Stomach (tissue), 9 donors: Measurements from ENCODE around the gene COX4I2. TPM values are rescaled to one million over a fixed set of nuclear protein-coding genes. Genes with fewer than 3 reads are reported as not detected.
"Not testable (repeated sequence)": the region's sequence is repeated elsewhere in the genome, so short reads cannot be mapped to it uniquely, and the experiment has no call there.

ENCODE experiments used
- DNase-seq, 2 donors: peaks; one replicate each; pipeline versions ENCODE4 v3.0.0 to v3.0.0-alpha.2; 2013 to 2019
- H3K27ac ChIP-seq, 5 donors: fragments of 200-600 bp in 4 of 5; sonication (generic) in 4 of 5; one replicate each; pipeline ENCODE4 v1.5.1; 2013 to 2019; ENCODE audit warnings: mild to moderate bottlenecking in 1 of 5, moderate library complexity in 1 of 5
- H3K27me3 ChIP-seq, 3 donors: fragments of 200-600 bp; sonication (generic); one replicate each; pipeline ENCODE4 v1.5.1; 2017 to 2019; ENCODE audit warnings: mixed run types in 1 of 3
- H3K36me3 ChIP-seq, 4 donors: fragments of 200-600 bp; sonication (generic); 1 replicate in 3 of 4; 2 replicates in 1 of 4; pipeline ENCODE4 v1.5.1; 2016 to 2019
- H3K4me1 ChIP-seq, 4 donors: fragments of 200-600 bp; sonication (generic); one replicate each; pipeline ENCODE4 v1.5.1; 2016 to 2019
- H3K4me3 ChIP-seq, 4 donors: fragments of 200-600 bp; sonication (generic) in 3 of 4; one replicate each; pipeline ENCODE4 v1.5.1; 2016 to 2019; ENCODE audit warnings: mild to moderate bottlenecking in 1 of 4
- H3K9me3 ChIP-seq, 4 donors: fragments of 200-600 bp; sonication (generic); one replicate each; pipeline ENCODE4 v1.5.1; 2016 to 2019
- EP300 ChIP-seq: sonication (generic); formaldehyde crosslinking; IDR thresholded peaks from one replicate; pipeline ENCODE4 v1.6.1; 2017; ENCODE audit warnings: antibody characterized with exemption
- POLR2A ChIP-seq, 4 donors: fragments of 450-650 bp; IDR thresholded peaks; one replicate each; pipeline ENCODE4 v1.6.1; 2016; ENCODE audit warnings: antibody characterized with exemption in 4 of 4, control low read depth in 2 of 4, mild to moderate bottlenecking in 1 of 4, moderate library complexity in 1 of 4
- POLR2AphosphoS5 ChIP-seq, 3 donors: sonication (generic); formaldehyde crosslinking; IDR thresholded peaks; one replicate each; pipeline ENCODE4 v1.6.1; 2016; ENCODE audit warnings: antibody characterized with exemption in 3 of 3
- WGBS, 5 donors: extraction: QIAGEN DNeasy Blood & Tissue Kit in 3 of 5; methylation state at CpG; one replicate each; pipeline versions ENCODE4 v1.1.5 to v1.1.7; 2013 to 2018; 5-methylcytosine and 5-hydroxymethylcytosine counted together
- intact Hi-C: fragments of 100-400 bp; cut with DNase I; formaldehyde crosslinking; loops from one replicate; pipeline ENCODE4 v1.15.1; 2023; ENCODE audit warnings: low total_unique reads
- polyA plus RNA-seq, 3 donors: library from polyadenylated mRNA; stranded (reverse); fragments of 200-250 nt; gene quantifications; one replicate each; pipeline ENCODE4 v1.2.3, GENCODE V29; 2013
- total RNA-seq, 5 donors: library from RNA; depleted of rRNA; stranded (reverse); fragments of >200 nt; gene quantifications; one replicate each; pipeline versions ENCODE4 v1.1.0 to v1.2.3, GENCODE V29; 2014 to 2016
- TF ChIP-seq, protein P1 (sequence below), 7 experiments: fragments of 450-650 bp in 4 of 7; fragments of 200-600 bp in 3 of 7; sonication (generic) in 3 of 7; IDR thresholded peaks; one replicate each; pipeline ENCODE4 v1.5.1; 2016 to 2019; ENCODE audit warnings: antibody characterized with exemption in 7 of 7, control low read depth in 2 of 7, mild to moderate bottlenecking in 1 of 7
- donor health status: healthy with polysubstance abuse.
- donor health status: Bipolar disorder and iron deficiency.
- donor health status: healthy.

Gene COX4I2
- total and polyA plus RNA-seq, 8 donors, result 1.8 to 6.7 (median 4.2) TPM; not detected in 3

DNA sequence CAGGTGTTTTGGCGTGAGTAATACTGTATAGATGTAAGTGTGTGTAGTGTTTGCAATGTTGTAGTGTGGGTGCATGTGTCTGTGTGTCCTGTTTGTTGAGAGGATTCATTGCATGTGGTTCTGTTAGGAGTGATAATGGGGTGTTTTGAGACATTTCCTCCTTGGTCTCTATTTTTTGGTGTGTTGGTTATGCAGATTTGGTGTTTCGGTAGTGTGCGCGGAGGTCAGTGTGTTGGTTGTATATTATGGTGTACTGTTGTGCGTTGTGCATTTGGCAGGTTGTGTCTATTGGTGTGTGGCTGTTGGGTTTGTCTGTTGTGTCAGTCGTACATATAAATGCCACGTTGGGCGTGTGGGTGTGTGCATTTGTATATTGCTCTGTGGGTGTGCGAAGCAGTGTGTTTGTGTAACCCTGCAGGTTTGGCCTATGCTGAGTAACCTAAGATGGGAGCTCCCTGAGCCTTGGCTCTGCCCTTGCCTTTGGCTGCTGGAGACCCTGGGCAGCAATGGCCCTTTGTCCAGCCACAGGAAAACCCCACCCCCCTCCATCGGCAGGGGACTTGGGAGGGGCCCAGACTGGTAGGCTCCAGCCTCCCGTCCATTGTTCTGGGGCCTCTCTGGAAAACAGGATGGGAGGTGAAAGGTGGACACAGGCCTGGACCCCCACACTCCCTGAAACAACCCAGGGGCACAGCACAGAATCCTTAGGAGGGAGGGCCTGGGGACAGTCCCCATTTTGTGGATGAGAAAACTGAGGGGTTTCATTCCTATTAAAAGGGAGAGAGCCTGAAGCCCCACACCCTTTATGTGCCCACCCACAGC, 42.9 kb upstream of the COX4I2 start:
- H3K27me3 ChIP-seq, result no peaks in the 10 kb centered on the region
- peaks cover 0 to 33% (median 21%) of the 10 kb centered on the region in 4 donors for H3K4me1 ChIP-seq
- H3K27ac ChIP-seq, result peak overlapping the region; percentile 81 to 85 (median 83)
- H3K36me3 ChIP-seq, result no peaks in the 10 kb centered on the region
- TF ChIP-seq EP300 (no peak), POLR2AphosphoS5 (IDR thresholded peaks at IDR 0.05) (peak in 1 of 3 donors; percentile 52), POLR2A (IDR thresholded peaks at IDR 0.05) (no peak)
- peak; percentile 31 to 71 for DNase-seq
- no peaks in the 10 kb centered on the region for H3K9me3 ChIP-seq
- H3K4me3 ChIP-seq, result peak overlapping the region in 1 of 4 donors; percentile 18
- intact Hi-C loops, result no loop called here
- WGBS, 5 donors, result 70 to 82% (median 72%) methylated on average over 11 of the region's 11 CpGs

DNA sequence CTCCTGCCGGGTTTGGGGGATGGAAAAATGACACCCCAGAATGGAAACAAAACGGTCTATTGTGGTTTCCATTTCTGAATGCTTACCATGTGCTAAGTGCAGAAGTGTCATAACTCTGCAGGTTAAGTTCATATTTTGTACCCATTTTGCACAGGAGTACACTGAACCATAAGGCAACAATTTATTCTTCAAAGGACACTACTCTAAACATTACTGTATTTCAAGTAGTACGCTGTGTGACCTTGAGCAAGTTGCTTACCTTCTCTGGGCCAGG, 42.4 kb upstream of the COX4I2 start:
- DNase-seq, result no peak
- Histone ChIP-seq H3K4me1 (peaks cover 0 to 33% (median 21%) of the 10 kb centered on the region in 4 donors), H3K27ac (peak overlapping the region; percentile 81 to 85 (median 83)), H3K36me3 (no peaks in the 10 kb centered on the region), H3K27me3 (no peaks in the 10 kb centered on the region), H3K4me3 (peak overlapping the region in 1 of 4 donors; percentile 18), H3K9me3 (no peaks in the 10 kb centered on the region)
- intact Hi-C loops, result no loop called here
- TF ChIP-seq EP300, result no peak
- TF ChIP-seq, protein P1, sequence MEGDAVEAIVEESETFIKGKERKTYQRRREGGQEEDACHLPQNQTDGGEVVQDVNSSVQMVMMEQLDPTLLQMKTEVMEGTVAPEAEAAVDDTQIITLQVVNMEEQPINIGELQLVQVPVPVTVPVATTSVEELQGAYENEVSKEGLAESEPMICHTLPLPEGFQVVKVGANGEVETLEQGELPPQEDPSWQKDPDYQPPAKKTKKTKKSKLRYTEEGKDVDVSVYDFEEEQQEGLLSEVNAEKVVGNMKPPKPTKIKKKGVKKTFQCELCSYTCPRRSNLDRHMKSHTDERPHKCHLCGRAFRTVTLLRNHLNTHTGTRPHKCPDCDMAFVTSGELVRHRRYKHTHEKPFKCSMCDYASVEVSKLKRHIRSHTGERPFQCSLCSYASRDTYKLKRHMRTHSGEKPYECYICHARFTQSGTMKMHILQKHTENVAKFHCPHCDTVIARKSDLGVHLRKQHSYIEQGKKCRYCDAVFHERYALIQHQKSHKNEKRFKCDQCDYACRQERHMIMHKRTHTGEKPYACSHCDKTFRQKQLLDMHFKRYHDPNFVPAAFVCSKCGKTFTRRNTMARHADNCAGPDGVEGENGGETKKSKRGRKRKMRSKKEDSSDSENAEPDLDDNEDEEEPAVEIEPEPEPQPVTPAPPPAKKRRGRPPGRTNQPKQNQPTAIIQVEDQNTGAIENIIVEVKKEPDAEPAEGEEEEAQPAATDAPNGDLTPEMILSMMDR (IDR thresholded peaks at IDR 0.05), result no peak
- no peak for TF ChIP-seq POLR2A (IDR thresholded peaks at IDR 0.05)
- TF ChIP-seq POLR2AphosphoS5 (IDR thresholded peaks at IDR 0.05), result no peak
- WGBS, 5 donors, result 69 to 89% (median 77%) methylated on average over 3 of the region's 3 CpGs

DNA sequence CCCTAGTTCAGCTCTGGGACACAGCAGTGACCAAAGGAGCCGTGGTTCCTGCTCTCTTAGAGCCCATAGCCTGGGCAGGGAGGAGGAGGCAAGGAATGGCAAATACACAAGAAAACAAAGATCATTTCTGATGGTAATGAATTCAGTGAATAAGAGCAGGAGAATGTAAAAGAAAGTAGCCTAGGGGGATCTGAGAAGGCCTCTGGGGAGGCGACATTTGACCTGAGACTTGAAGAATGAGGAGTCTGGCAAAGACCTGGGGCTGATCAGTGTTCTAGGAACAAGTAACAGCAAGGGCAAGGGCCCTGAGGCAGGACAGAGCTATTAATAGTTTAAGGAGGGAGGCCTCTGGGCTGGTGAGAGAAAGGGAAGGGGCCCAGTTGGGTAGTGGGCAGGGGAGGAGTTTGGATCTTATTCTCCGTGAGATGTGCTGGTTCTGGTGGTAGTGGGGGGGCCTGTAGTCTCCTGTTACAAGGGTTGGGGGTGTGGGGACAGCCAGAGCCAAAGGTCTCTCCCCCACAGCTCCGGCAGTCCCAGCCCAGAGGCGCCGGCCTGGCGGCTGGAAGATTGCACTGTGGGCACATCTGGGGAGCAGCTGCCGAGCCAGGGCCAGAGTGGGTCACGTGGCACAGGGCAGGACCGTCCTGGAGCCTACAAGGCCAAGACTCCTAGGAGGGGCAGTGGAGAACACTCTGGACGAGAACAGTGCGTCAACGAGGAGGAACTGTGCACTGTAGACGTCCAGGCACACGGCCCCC, 41.9 kb upstream of the COX4I2 start:
- Histone ChIP-seq H3K9me3 (no peaks in the 10 kb centered on the region), H3K4me1 (peaks cover 0 to 33% (median 21%) of the 10 kb centered on the region in 4 donors), H3K36me3 (no peaks in the 10 kb centered on the region), H3K4me3 (no peak overlapping the region), H3K27ac (peak overlapping the region; percentile 78 to 85 (median 81)), H3K27me3 (no peaks in the 10 kb centered on the region)
- peak; percentile 65 to 90 for DNase-seq
- TF ChIP-seq POLR2AphosphoS5 (IDR thresholded peaks at IDR 0.05) (peak; percentile 68 to 89 (median 84)), POLR2A (IDR thresholded peaks at IDR 0.05) (no peak), EP300 (peak; percentile 77)
- TF ChIP-seq, protein P1 (IDR thresholded peaks at IDR 0.05), result no peak
- WGBS, 5 donors, result 24 to 43% (median 32%) methylated on average over 9 to 15 of the region's 15 CpGs
- intact Hi-C loops, result no loop called here

DNA sequence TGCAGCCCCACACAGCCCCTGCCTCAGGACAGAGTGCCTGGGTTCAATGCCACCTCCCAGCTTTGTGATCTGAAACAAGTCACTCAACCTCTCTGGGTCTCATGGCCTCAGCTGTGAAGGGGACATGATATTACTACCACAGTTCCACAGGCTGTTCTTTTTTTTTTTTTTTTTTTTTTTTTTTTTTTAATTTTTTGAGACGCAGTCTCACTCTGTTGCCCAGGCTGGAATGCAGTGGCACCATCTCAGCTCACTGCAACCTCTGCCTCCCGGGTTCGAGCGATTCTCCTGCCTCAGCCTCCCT, 41.3 kb upstream of the COX4I2 start:
- intact Hi-C loops, H3K4me3 ChIP-seq, H3K27me3 ChIP-seq, DNase-seq, H3K9me3 ChIP-seq, H3K36me3 ChIP-seq: not testable (repeated sequence)
- Histone ChIP-seq H3K27ac (peak overlapping the region; percentile 78 to 85 (median 81)), H3K4me1 (peaks cover 0 to 33% (median 21%) of the 10 kb centered on the region in 4 donors)
- 47 to 83% (median 80%) methylated on average over 2 to 4 of the region's 4 CpGs for WGBS, 5 donors

DNA sequence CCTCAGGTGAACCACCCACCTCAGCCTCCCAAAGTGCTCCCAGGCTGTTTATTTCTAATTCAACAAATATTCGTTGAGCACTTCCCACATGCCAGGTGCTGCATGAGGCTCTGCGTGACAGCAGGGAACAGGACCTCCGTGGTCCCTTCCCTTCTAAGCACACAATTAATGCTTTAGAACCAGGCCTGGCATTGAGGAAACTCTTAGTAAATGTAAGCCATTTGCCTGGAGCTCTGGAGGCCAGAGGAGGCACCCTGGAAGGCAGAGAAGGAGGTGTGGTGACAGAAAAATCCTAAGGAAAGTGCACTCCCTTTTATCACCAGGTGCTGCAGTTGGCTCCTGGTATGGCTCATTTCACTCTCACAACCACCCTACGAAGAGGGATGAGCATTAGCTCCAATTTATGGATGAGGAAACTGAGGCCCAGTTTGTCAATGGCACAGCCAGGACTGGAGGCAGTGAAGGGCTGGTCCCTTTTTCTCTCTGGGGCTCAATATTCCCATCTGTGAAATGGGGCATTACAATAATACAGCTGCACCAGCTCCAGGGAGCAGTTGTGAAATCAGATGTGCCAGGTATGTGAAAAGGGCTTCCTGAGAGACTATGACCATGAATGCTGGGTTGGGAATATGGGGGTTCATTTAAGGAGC, 40.8 kb upstream of the COX4I2 start:
- peaks cover 0 to 33% (median 24%) of the 10 kb centered on the region in 4 donors for H3K4me1 ChIP-seq
- peak in 1 of 2 donors; percentile 27 for DNase-seq
- 51 to 77% (median 60%) methylated on average over 4 of the region's 4 CpGs for WGBS, 5 donors
- no peaks in the 10 kb centered on the region for H3K36me3 ChIP-seq
- no peaks in the 10 kb centered on the region for H3K9me3 ChIP-seq
- intact Hi-C loops, result no loop called here
- no peak overlapping the region for H3K4me3 ChIP-seq
- H3K27ac ChIP-seq, result peak overlapping the region; percentile 59 to 85 (median 81)
- no peaks in the 10 kb centered on the region for H3K27me3 ChIP-seq
- TF ChIP-seq EP300 (no peak), POLR2AphosphoS5 (IDR thresholded peaks at IDR 0.05) (no peak), POLR2A (IDR thresholded peaks at IDR 0.05) (no peak)
- TF ChIP-seq, protein P1 (IDR thresholded peaks at IDR 0.05), result no peak
